Activated CD4-positive, alpha-beta T cell treated with anti-CD3 and anti-CD28 coated beads for 4 hours (primary cell): ENCODE results near the gene C1orf116.
A peak's percentile ranks its signal among the peaks of the same experiment; 100 is the strongest.

ENCODE experiments used
- DNase-seq, 2 donors: peaks; one replicate each; pipeline ENCODE4 v3.0.0-alpha.2; 2020

Gene C1orf116

DNA sequence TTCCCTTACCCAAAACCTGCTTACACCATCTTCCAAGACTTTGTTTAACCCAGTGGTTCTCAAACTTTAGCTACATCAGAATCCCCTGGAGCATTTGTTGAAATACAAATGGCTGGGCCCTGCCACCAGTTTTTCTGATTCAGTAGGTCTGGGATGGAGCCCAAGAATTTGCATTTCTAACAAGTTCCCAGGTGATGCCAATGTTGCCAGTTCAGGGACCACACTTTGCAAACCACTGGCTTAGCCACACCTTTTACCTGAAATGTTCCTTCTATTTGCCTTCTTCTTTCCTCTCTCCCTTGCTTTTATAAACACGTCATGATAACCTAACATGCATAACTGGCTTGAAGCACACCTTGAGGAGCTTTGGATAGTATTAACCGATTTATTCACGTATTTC is 46.2 kb downstream of the C1orf116 start:
- no peak for DNase-seq

DNA sequence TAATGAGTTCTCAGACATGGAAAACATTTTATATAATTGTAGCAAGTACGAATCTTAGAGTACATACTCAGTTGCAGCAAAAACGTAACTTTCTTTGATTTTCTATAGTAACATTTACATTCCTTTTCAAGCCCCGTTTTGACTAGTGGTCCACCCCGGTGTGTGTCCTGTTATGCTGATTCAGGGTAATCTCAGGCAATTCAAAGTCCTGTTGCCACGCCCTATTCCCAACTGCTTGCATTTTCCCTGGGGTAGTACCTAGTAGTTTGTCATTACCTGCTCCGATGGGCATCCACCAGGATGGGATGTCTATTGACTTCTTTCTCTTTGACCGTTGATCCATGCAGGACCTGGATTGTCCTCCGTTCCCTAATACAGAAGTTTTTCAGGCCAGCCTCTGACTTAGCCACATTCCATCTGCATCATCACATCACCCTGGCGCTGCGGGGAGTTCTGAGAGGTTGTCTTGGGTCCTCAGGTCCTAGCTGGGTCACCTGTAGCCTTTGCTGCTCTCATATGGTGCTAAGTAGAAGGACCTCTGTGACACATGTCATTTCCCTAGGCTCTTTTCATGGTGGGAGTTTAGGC is 47.3 kb downstream of the C1orf116 start:
- DNase-seq = no peak

DNA sequence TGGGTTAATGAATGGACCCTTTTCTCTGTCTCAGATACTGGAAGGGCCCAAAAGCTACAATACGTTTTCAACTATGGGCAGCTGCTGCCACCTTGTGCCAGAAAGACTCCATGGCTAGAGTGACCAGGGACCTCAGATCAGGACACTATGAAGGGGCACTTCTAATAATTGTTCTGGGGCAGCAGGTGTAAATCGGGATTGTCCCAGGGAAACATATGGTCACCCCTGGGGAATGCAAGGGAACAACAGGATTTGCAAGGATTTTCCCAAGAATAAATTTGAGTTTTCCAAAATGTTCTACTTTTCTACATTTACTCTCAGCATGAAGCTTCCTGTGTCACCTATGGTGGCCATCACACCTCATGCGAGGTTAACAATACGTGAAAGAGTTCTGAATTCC is 50.3 kb downstream of the C1orf116 start:
- DNase-seq = peak; percentile 45 to 67

DNA sequence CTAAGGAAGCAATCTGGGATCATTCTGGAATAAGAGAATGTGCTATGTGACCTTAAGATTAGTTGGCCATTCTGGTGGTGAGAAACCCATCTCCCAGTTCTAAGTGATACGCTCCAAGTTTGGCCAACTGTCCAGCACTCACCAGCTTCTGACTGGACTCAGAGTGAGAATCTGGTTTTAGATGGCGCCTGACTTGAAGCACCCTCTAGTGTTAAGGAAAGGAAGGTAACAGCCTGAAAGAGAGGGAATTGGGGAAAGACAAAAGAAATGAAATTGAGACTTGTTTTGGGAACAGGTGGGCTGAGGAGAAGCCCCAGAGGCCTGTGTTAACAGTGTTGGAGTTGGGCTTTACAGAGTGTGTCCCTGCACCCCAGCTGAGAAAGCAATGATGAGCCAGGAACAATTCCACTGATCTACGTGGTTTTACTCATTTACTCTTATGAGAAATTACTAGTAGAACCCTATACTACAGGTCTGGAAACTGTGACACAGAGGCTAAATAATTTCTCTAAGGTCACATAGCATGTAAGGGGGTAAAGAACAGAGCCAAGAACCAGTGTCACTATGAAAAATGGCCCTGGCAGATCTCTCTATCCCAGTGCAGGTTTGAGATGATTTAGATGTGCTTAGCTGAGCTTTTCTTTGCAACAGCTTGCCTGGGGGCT is 53.0 kb downstream of the C1orf116 start:
- DNase-seq = no peak

DNA sequence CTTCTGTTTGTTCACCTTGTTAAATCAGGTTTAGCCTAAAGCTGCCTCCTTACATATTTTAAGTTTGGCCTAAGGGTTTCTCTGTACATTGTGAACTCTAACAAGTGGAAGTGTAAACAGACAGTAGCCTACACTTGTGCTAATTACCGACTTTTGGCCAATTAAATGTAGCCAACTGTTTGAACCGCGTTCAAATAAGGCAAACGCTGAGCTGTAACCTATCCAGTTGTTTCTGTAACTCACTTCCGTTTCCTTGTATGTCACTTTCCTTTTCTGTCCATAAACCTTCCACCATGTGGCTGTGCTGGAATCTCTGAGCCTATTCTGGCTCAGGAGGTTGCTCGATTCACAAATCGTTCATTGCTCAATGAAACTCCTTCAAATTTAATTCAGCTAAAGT is 54.3 kb downstream of the C1orf116 start:
- no peak for DNase-seq

DNA sequence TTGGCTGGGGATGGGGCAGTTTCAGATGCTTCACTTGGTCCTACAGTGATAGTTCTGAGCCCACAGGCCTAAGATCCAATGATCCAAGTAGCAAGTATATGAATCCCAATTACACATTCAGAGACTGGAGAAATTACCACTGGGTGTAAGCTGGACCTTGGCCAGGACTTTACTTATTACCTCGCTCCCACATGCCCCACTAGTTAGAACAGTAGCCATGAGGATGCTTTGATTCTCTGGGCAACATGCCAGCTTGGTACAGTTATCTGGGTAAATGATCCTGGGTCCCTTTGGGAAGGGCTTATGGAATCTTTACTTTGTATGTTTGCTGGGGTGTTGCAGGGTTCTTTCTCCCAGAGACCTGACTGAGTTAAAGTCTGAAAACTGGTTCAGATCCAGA is 57.2 kb downstream of the C1orf116 start:
- DNase-seq = no peak

DNA sequence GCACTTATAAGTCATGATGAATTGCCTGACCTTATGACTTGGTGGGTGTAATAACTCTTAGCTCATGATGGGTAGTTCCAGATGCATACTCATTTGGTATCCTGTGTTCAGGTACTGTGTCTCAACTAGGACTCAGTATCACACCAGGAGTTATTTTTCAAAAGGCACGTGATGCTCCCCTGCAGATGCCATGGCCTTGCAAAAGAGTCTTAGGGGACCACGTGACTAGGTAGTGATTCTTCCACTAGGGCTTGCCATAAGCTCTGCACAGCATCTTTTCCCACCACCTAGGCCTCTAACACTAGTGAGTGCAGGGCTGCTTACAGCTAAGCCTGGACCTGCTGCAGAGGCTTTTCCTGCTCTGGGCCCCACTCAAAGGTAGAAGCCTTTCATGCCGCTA is 58.4 kb downstream of the C1orf116 start:
- DNase-seq = no peak

DNA sequence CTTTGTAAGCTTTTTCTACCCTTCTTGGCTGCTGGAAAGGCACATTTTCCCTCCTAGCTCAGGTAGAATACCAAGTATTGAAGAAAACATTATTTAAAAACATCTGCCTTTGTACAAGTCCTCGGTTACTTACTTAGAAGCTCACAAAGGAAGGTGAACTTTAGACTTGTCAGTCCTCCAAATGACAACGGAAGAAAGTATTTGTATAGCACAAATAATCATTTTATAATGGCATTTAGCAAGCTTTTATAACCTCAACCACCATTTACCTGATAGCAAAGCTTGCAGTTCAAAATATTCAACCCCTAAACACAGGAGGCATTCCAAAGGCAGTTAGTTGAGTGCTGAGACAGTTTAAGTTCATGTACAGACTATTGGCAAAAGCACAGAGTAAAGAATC is 59.8 kb downstream of the C1orf116 start:
- no peak for DNase-seq

DNA sequence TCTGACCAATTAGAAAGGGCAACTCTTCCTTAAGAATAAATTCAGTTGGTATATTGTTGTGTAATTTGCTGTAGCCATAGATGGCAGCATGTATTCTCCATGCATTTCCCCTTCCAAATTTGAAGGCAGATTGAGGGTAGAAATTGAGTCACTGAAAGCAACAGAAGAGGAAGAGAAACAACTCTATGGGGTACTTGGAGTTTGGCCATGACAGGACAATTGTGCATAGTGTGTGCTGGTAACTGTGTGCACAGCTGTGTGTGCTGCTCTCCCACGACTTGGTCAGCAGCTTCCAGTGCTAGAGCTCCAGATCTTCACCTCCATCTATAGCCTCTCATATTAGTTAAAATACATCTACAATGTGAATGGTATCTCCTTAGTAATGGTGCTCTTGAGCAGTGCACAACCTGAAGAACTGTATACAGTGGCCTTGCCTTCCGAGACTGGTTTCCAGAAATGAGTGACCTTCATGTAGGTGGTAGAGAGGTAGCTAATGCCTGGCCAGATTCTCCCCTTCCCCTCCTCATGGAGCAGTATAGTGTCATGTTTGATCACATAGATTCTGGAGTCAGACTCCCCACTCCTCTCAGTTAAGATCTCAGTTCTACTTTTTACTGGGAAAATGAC is 61.4 kb downstream of the C1orf116 start:
- no peak for DNase-seq

DNA sequence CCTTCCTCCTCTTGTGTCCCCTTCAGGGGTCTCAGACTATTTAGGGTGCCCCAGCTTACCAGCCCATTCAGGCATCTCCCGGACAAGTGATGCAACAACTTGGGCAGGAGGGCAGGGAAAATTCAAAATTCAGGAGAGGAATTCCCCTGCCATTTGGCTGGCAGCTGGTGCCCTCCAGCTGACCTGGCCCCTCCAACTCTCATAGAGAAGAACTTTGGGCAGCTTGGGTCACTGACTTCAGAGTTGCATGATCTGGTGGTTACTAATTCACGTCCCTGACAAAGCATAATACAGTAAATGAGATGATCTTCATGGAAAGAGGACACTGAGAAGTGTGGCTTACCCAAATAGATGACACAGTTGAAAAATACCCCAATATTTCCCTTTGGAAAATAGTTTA is 62.1 kb downstream of the C1orf116 start, which contains the start of gene FCAMR:
Gene FCAMR (minus strand): TSS at position 15 of the 400 bp plus-strand sequence. CDS start 335 bp downstream, outside the sequence.
- DNase-seq = no peak

DNA sequence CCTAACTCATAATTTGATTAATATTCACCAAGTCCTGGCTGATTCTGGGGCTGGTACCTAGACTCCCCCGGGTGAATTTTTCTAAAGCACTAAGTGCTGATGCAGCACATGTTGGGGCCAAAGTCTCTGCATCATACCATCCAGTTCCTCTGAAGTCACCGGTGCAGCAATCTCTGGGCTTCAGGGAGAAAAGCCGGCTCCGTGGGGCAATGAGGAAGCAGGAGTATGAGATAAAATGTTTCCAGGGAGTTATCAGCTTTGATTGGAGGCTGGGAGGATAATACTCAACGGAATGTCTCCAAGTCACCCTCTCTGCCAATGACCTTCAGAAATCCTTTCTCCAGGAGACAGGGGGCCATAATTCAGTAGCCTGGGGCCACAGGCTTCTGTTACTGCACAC is 63.5 kb downstream of the C1orf116 start:
- DNase-seq = no peak
